Measurements from ENCODE around the gene FAM3C.
A peak's percentile ranks its signal among the peaks of the same experiment; 100 is the strongest.

The FAM3C gene

GRCh38 chr7:121352323-121352722 is 43.8 kb downstream of the FAM3C start:
- no peak for TF ChIP-seq Cebpa-rat (IDR thresholded peaks at IDR 0.05)
- H3K27me3 ChIP-seq = no peaks in the 10 kb centered on the region
- peaks cover 38 to 72% (median 61%) of the 10 kb centered on the region in 11 experiments for H3K36me3 ChIP-seq
- peaks cover 0 to 11% (median 0%) of the 10 kb centered on the region in 11 experiments; a peak in 1 of 22 replicates for H4K20me1 ChIP-seq
- H3K9ac ChIP-seq = no peak overlapping the region
- H3K4me1 ChIP-seq = peaks cover 9 to 35% (median 24%) of the 10 kb centered on the region in 10 experiments; a peak in 18 of 20 replicates
- H3K4me3 ChIP-seq = no peak overlapping the region
- H3K27ac ChIP-seq = no peak overlapping the region
- peak overlapping the region in 3 of 11 experiments; percentile 6 to 19 (median 19); a peak in 1 of 22 replicates for H3K4me2 ChIP-seq
- H3K9me3 ChIP-seq (replicated peaks in 1 of 11) = no peaks in the 10 kb centered on the region

GRCh38 chr7:121351682-121352081 is 44.4 kb downstream of the FAM3C start:
- Histone ChIP-seq H3K9ac (no peak overlapping the region), H3K27me3 (no peaks in the 10 kb centered on the region), H4K20me1 (peaks cover 0 to 11% (median 0%) of the 10 kb centered on the region in 11 experiments; a peak in 1 of 22 replicates), H3K9me3 (replicated peaks in 1 of 11) (no peaks in the 10 kb centered on the region), H3K36me3 (peaks cover 35 to 72% (median 58%) of the 10 kb centered on the region in 11 experiments), H3K27ac (no peak overlapping the region), H3K4me3 (no peak overlapping the region), H3K4me2 (no peak overlapping the region), H3K4me1 (peaks cover 9 to 34% (median 24%) of the 10 kb centered on the region in 10 experiments; a peak in 18 of 20 replicates)
- TF ChIP-seq Cebpa-rat (IDR thresholded peaks at IDR 0.05) = no peak

- Histone ChIP-seq H3K27me3 (peaks cover 0 to 2% (median 0%) of the 10 kb centered on the region in 11 experiments; a peak in 3 of 22 replicates), H3K4me2 (peak overlapping the region in 3 of 11 experiments; percentile 12 to 54 (median 30); a peak in 4 of 22 replicates), H4K20me1 (peaks cover 0 to under 1% (median 0%) of the 10 kb centered on the region in 11 experiments; a peak in 2 of 22 replicates), H3K9me3 (replicated peaks in 1 of 11) (no peaks in the 10 kb centered on the region), H3K9ac (no peak overlapping the region), H3K27ac (peak overlapping the region in 8 of 11 experiments; percentile 9 to 63 (median 39); a peak in 12 of 22 replicates), H3K4me1 (peaks cover 0 to 40% (median 29%) of the 10 kb centered on the region in 10 experiments; a peak in 16 of 20 replicates), H3K36me3 (peaks cover 14 to 44% (median 26%) of the 10 kb centered on the region in 11 experiments; a peak in 18 of 22 replicates), H3K4me3 (no peak overlapping the region)
- TF ChIP-seq Cebpa-rat (IDR thresholded peaks at IDR 0.05) = no peak
Observed at GRCh38 chr7:121344497-121344896, 51.6 kb downstream of the FAM3C start.

- Histone ChIP-seq H3K4me3 (no peak overlapping the region), H3K4me1 (peaks cover 3 to 44% (median 33%) of the 10 kb centered on the region in 10 experiments; a peak in 18 of 20 replicates), H4K20me1 (peaks cover 0 to 4% (median 0%) of the 10 kb centered on the region in 11 experiments; a peak in 2 of 22 replicates), H3K36me3 (peaks cover 14 to 48% (median 30%) of the 10 kb centered on the region in 11 experiments; a peak in 20 of 22 replicates), H3K27me3 (peaks cover 0 to 6% (median 2%) of the 10 kb centered on the region in 11 experiments; a peak in 11 of 22 replicates), H3K9me3 (replicated peaks in 1 of 11) (no peaks in the 10 kb centered on the region), H3K9ac (0 out of 22 replicates have a peak overlapping the region, but pooled peaks of 1 of the 11 experiments have one; percentile 25), H3K4me2 (peak overlapping the region in 8 of 11 experiments; percentile 2 to 62 (median 24); a peak in 8 of 22 replicates), H3K27ac (peak overlapping the region in 7 of 11 experiments; percentile 33 to 63 (median 49); a peak in 13 of 22 replicates)
- TF ChIP-seq Cebpa-rat (IDR thresholded peaks at IDR 0.05) = peak in 1 of 11 experiments; percentile 48; a peak in 1 of 22 replicates
Observed at GRCh38 chr7:121344093-121344492, 52.0 kb downstream of the FAM3C start.

GRCh38 chr7:121343302-121343701 is 52.8 kb downstream of the FAM3C start:
- H4K20me1 ChIP-seq = peaks cover 0 to 10% (median 0%) of the 10 kb centered on the region in 11 experiments; a peak in 2 of 22 replicates
- H3K9me3 ChIP-seq (replicated peaks in 1 of 11) = no peaks in the 10 kb centered on the region
- peak overlapping the region in 8 of 11 experiments; percentile 2 to 62 (median 30); a peak in 9 of 22 replicates for H3K4me2 ChIP-seq
- peaks cover 9 to 52% (median 41%) of the 10 kb centered on the region in 10 experiments; a peak in 19 of 20 replicates for H3K4me1 ChIP-seq
- H3K27ac ChIP-seq = peak overlapping the region in 6 of 11 experiments; percentile 33 to 63 (median 44); a peak in 7 of 22 replicates
- 0 out of 22 replicates have a peak overlapping the region, but pooled peaks of 1 of the 11 experiments have one; percentile 25 for H3K9ac ChIP-seq
- H3K4me3 ChIP-seq = no peak overlapping the region
- H3K27me3 ChIP-seq = peaks cover 3 to 14% (median 10%) of the 10 kb centered on the region in 11 experiments; a peak in 18 of 22 replicates
- no peak for TF ChIP-seq Cebpa-rat (IDR thresholded peaks at IDR 0.05)
- peaks cover 14 to 56% (median 38%) of the 10 kb centered on the region in 11 experiments; a peak in 20 of 22 replicates for H3K36me3 ChIP-seq

GRCh38 chr7:121342631-121343030 is 53.5 kb downstream of the FAM3C start:
- peaks cover 14 to 62% (median 40%) of the 10 kb centered on the region in 11 experiments; a peak in 20 of 22 replicates for H3K36me3 ChIP-seq
- peaks cover 0 to 16% (median 0%) of the 10 kb centered on the region in 11 experiments; a peak in 3 of 22 replicates for H4K20me1 ChIP-seq
- no peak overlapping the region for H3K4me3 ChIP-seq
- peak overlapping the region in 1 of 11 experiments; percentile 2; a peak in 1 of 22 replicates for H3K9ac ChIP-seq
- H3K9me3 ChIP-seq (replicated peaks in 1 of 11) = no peaks in the 10 kb centered on the region
- TF ChIP-seq Cebpa-rat (IDR thresholded peaks at IDR 0.05) = no peak
- H3K27ac ChIP-seq = peak overlapping the region in 7 of 11 experiments; percentile 1 to 51 (median 37); a peak in 9 of 22 replicates
- peak overlapping the region in 8 of 11 experiments; percentile 3 to 41 (median 15); a peak in 10 of 22 replicates for H3K4me2 ChIP-seq
- H3K4me1 ChIP-seq = peaks cover 16 to 59% (median 47%) of the 10 kb centered on the region in 10 experiments; a peak in 19 of 20 replicates
- peaks cover 9 to 21% (median 17%) of the 10 kb centered on the region in 11 experiments; a peak in 18 of 22 replicates for H3K27me3 ChIP-seq

GRCh38 chr7:121341933-121342332 is 54.2 kb downstream of the FAM3C start:
- no peak overlapping the region; a peak in 1 of 22 replicates for H3K9ac ChIP-seq
- H3K36me3 ChIP-seq = peaks cover 8 to 62% (median 37%) of the 10 kb centered on the region in 11 experiments; a peak in 20 of 22 replicates
- TF ChIP-seq Cebpa-rat (IDR thresholded peaks at IDR 0.05) = no peak

GRCh38 chr7:121339082-121339481 is 57.0 kb downstream of the FAM3C start:
- Histone ChIP-seq H3K9me3 (replicated peaks in 1 of 11) (no peaks in the 10 kb centered on the region), H3K27me3 (peaks cover 42 to 54% (median 50%) of the 10 kb centered on the region in 11 experiments), H3K9ac (peak overlapping the region in 7 of 11 experiments; percentile 26 to 80 (median 71); a peak in 9 of 22 replicates), H3K4me2 (peak overlapping the region; percentile 54 to 71 (median 62)), H3K27ac (peak overlapping the region in 9 of 11 experiments; percentile 19 to 82 (median 65); a peak in 16 of 22 replicates), H4K20me1 (peaks cover 0 to 37% (median 0%) of the 10 kb centered on the region in 11 experiments; a peak in 5 of 22 replicates), H3K4me3 (peak overlapping the region in 2 of 10 experiments; percentile 57 to 75; a peak in 2 of 20 replicates), H3K4me1 (peaks cover 20 to 56% (median 44%) of the 10 kb centered on the region in 10 experiments; a peak in 19 of 20 replicates), H3K36me3 (peaks cover 0 to 70% (median 29%) of the 10 kb centered on the region in 11 experiments; a peak in 19 of 22 replicates)
- TF ChIP-seq Cebpa-rat (IDR thresholded peaks at IDR 0.05) = peak in 2 of 11 experiments; percentile 26 to 68; a peak in 2 of 22 replicates

More at GRCh38 chr7:121341933-121342332, 54.2 kb downstream of the FAM3C start:
- Histone ChIP-seq H3K4me2 (peak overlapping the region in 8 of 11 experiments; percentile 3 to 41 (median 16); a peak in 11 of 22 replicates), H3K9me3 (replicated peaks in 1 of 11) (no peaks in the 10 kb centered on the region), H3K4me3 (no peak overlapping the region), H3K27ac (peak overlapping the region in 7 of 11 experiments; percentile 1 to 51 (median 37); a peak in 7 of 22 replicates), H4K20me1 (peaks cover 0 to 21% (median 0%) of the 10 kb centered on the region in 11 experiments; a peak in 4 of 22 replicates), H3K4me1 (peaks cover 17 to 59% (median 48%) of the 10 kb centered on the region in 10 experiments; a peak in 19 of 20 replicates), H3K27me3 (peaks cover 15 to 28% (median 24%) of the 10 kb centered on the region in 11 experiments; a peak in 21 of 22 replicates)

All from BLaER1 treated with 17β-estradiol and CSF1 and Interleukin-3, amounts not matched to agents 10 nM and 100 nM (cell line).